Measurements from ENCODE around the gene TRIB2.

TRIB2 gene

DNA sequence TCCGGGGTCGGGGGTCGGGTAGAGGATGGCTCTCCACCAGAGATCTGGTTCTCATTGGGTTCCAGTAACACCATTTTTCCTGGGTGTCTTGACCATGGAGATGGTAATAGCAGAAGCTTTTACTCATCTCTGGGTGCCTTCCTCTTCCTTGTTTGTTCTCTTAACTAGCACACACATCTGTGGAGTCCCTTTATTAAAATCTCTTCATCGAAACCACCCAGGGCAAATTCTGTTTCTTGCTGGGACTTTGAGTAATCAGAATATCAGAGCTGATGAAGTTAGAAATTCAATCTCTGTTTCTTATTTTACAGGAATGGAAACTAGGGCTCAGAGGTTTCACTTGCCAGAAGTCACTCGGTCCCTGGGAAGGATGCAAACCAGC, 15.0 kb upstream of the TRIB2 start:
- peaks cover 26% of the 10 kb centered on the region for H3K4me1 ChIP-seq (ENCODE audit: insufficient read depth, low read length)
- no peaks in the 10 kb centered on the region for H3K9me3 ChIP-seq (ENCODE audit: low read length)
- H3K27ac ChIP-seq (ENCODE audit: low read depth, low read length), result no peak overlapping the region
- no peaks in the 10 kb centered on the region for H3K36me3 ChIP-seq (ENCODE audit: insufficient read depth, low read length)
- H3K27me3 ChIP-seq (ENCODE audit: control insufficient read depth in 1 of 2, insufficient read depth in 2 of 2, low read length in 2 of 2), result no peaks in the 10 kb centered on the region
- H3K4me3 ChIP-seq (ENCODE audit: low read depth in 1 of 2, low read length in 2 of 2), result no peak overlapping the region
- no peak overlapping the region for H3K9ac ChIP-seq (ENCODE audit: low read length)

DNA sequence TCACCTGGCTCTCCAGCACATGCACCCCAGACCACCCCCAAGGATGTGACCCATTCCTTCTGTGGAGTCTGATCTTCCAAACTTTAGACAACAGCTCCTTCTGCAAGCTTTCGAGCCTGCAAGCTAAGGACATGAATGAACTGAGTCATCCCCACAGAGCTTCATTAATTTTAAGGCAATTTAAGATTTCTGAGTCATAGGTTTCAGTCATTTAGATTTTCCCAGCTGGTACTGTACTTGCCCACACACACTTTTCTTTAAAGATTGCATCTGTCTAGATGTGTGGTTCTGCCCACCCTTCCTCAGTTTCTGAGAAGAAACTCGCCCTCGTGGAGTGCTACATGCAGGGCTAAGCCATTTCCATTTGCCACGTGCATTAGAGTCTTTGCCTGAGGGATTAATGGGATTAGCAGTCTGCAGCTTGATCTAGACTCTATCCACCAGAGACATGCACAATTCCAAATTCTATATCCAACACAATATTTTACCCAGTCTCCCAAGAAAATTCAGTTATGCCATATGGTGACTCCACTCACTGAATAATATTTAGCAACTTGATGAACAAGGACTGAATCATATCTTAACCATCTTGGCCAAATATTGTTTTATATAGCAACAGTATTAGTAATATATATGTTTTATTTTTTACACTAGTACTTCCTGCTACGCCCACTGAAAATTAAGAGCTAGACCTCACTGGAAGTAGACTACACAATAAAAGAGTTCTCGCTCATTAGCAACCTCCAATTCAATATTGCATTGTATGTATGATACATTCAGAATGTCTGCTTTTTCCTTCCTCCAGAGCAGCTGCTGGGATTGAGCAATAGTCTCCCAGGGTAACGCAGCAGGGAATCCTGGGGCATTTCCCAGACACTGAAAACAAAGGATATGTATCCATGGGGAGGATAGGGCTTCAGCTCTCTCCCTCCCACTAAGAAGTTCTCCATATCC, 14.3 kb upstream of the TRIB2 start:
- H3K36me3 ChIP-seq (ENCODE audit: insufficient read depth, low read length), result no peaks in the 10 kb centered on the region
- H3K4me1 ChIP-seq (ENCODE audit: insufficient read depth, low read length), result peaks cover 26% of the 10 kb centered on the region
- no peak overlapping the region for H3K27ac ChIP-seq (ENCODE audit: low read depth, low read length)
- no peaks in the 10 kb centered on the region for H3K9me3 ChIP-seq (ENCODE audit: low read length)
- H3K27me3 ChIP-seq (ENCODE audit: control insufficient read depth in 1 of 2, insufficient read depth in 2 of 2, low read length in 2 of 2), result no peaks in the 10 kb centered on the region
- H3K4me3 ChIP-seq (ENCODE audit: low read depth in 1 of 2, low read length in 2 of 2), result no peak overlapping the region
- no peak overlapping the region for H3K9ac ChIP-seq (ENCODE audit: low read length)

DNA sequence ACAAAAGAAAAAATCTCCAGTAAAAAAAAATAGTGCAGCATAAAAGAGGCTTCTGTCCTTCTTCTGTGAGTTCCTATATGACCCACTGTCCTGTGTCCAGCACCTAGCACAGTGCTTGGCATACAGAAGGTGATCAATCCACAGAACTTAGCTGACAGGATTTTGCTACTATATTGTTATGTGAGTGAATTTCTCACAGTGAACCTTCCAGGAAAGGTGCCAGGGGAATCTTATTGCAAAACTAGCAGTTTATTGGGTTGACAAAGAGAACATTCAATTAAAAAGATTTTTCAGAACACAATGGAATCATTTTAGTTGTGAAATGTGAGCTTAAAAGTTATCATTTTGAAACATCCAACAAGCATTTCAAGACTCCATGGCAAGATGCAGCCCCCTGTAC, 12.4 kb upstream of the TRIB2 start:
- Histone ChIP-seq H3K4me1 (ENCODE audit: insufficient read depth, low read length) (peaks cover 26% of the 10 kb centered on the region), H3K4me3 (ENCODE audit: low read depth in 1 of 2, low read length in 2 of 2) (no peak overlapping the region), H3K27ac (ENCODE audit: low read depth, low read length) (no peak overlapping the region), H3K9ac (ENCODE audit: low read length) (no peak overlapping the region), H3K9me3 (ENCODE audit: low read length) (no peaks in the 10 kb centered on the region), H3K27me3 (ENCODE audit: control insufficient read depth in 1 of 2, insufficient read depth in 2 of 2, low read length in 2 of 2) (no peaks in the 10 kb centered on the region), H3K36me3 (ENCODE audit: insufficient read depth, low read length) (no peaks in the 10 kb centered on the region)

DNA sequence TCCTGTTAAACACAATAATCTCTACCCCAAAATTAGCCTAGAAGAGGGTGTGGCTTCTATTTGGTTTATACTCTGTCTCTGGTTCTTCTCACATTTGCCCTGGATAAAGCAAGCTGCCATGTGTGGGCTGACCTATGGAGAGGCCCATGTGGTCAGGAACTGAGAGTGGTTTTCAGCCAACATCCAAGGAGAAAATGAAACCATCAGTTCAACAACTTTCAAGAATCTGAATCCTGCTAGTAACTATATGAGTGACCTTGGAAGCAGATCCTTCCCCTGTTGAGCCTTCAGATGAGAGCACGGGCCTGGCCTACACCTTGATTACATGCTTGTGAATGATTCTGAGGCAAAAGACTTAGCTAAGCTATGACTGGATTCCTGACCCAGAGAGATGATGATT, 11.5 kb upstream of the TRIB2 start:
- Histone ChIP-seq H3K4me1 (ENCODE audit: insufficient read depth, low read length) (peaks cover 26% of the 10 kb centered on the region), H3K36me3 (ENCODE audit: insufficient read depth, low read length) (no peaks in the 10 kb centered on the region), H3K27ac (ENCODE audit: low read depth, low read length) (no peak overlapping the region), H3K4me3 (ENCODE audit: low read depth in 1 of 2, low read length in 2 of 2) (no peak overlapping the region), H3K27me3 (ENCODE audit: control insufficient read depth in 1 of 2, insufficient read depth in 2 of 2, low read length in 2 of 2) (no peaks in the 10 kb centered on the region), H3K9ac (ENCODE audit: low read length) (no peak overlapping the region), H3K9me3 (ENCODE audit: low read length) (no peaks in the 10 kb centered on the region)

DNA sequence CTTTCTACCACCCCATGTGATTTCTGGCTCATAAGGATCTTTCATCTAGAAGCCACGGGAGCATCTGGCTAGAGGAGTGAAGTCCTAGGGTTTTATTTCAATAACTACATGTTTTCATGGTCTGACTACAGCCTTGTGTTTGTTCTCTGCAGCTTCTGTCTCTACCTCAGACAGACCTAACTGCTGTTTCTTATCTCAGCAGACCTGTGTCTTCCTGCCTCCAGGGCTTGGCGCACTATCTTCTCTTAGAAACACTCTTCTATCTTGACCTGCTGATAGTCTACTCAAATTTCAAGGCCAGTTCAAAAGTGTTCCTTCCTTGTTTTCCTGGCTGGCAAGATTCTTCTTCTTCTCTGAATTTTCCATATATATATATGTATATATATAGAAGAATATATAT, 11.0 kb upstream of the TRIB2 start:
- Histone ChIP-seq H3K27ac (ENCODE audit: low read depth, low read length) (no peak overlapping the region), H3K36me3 (ENCODE audit: insufficient read depth, low read length) (no peaks in the 10 kb centered on the region), H3K9me3 (ENCODE audit: low read length) (no peaks in the 10 kb centered on the region), H3K4me3 (ENCODE audit: low read depth in 1 of 2, low read length in 2 of 2) (no peak overlapping the region), H3K9ac (ENCODE audit: low read length) (no peak overlapping the region), H3K27me3 (ENCODE audit: control insufficient read depth in 1 of 2, insufficient read depth in 2 of 2, low read length in 2 of 2) (no peaks in the 10 kb centered on the region), H3K4me1 (ENCODE audit: insufficient read depth, low read length) (peaks cover 26% of the 10 kb centered on the region)

DNA sequence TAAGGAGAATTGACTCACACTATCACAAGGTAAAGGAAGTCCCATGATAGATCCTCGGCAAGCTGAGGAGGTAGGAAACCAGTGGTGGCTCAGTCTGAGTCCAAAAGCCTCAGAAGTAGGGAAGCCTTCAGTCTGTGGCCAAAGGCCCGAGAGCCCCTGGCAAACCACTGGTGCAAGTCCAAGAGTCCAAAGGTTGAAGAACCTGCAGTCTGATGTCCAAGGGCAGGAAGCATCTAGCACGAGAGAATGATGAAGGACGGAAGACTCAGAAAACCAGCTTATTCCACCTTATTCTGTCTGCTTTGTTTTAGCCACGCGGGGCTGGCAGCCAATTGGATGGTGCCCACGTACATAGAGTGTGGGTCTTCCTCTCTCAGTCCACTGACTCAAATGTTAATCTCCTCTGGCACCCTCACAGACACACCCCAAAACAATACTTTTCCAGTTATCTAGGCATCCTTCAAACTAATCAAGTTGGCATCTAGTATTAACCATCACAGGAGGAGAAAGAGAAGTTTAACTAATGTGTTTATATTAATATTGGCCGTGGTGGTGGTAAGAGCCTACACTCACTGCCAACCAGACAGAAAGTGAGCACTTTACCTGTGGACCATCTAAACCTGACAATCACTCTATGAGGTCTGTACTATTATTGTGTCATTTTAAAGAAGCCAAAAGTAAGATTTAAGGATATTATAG, 8.1 kb upstream of the TRIB2 start:
- Histone ChIP-seq H3K27ac (ENCODE audit: low read depth, low read length) (no peak overlapping the region), H3K4me1 (ENCODE audit: insufficient read depth, low read length) (peaks cover 13% of the 10 kb centered on the region), H3K27me3 (ENCODE audit: control insufficient read depth in 1 of 2, insufficient read depth in 2 of 2, low read length in 2 of 2) (no peaks in the 10 kb centered on the region), H3K9ac (ENCODE audit: low read length) (no peak overlapping the region), H3K36me3 (ENCODE audit: insufficient read depth, low read length) (no peaks in the 10 kb centered on the region), H3K4me3 (ENCODE audit: low read depth in 1 of 2, low read length in 2 of 2) (no peak overlapping the region), H3K9me3 (ENCODE audit: low read length) (no peaks in the 10 kb centered on the region)

DNA sequence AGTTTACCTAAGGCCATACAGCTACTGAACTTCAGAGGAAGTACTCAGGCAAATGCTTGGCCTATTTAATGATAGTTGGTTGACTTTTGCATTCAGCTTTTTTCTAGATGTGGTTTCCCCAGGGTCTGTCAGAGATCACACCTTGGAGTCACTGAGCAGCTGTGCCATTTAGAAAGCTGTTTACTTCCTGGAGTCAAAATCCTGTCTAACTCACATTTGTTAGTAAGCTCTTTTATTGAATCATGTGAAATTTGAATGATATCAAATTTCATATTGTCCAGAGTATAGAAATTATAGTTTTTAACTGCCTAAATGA, 7.6 kb upstream of the TRIB2 start:
- Histone ChIP-seq H3K4me3 (ENCODE audit: low read depth in 1 of 2, low read length in 2 of 2) (no peak overlapping the region), H3K27ac (ENCODE audit: low read depth, low read length) (no peak overlapping the region), H3K36me3 (ENCODE audit: insufficient read depth, low read length) (no peaks in the 10 kb centered on the region), H3K4me1 (ENCODE audit: insufficient read depth, low read length) (peaks cover 10% of the 10 kb centered on the region), H3K9me3 (ENCODE audit: low read length) (no peaks in the 10 kb centered on the region), H3K9ac (ENCODE audit: low read length) (no peak overlapping the region), H3K27me3 (ENCODE audit: control insufficient read depth in 1 of 2, insufficient read depth in 2 of 2, low read length in 2 of 2) (no peaks in the 10 kb centered on the region)

DNA sequence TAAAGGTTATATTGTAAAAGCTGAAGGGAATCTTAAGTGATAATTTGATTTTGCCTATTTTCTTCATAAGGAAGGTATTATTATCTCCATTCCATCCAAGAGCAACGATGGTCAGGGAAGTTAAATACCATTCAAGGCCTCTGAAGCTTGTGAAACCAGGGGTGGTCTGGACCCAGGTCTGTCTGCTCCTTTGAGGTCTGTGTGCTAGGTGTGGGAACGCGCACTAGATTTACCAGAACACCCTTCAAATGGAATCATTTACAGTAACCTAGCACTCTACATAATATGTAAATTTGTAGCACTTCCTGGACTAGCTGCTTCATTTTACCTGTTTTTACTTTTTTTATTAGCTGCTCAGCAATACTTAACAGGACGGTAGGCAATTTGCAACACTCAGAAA, 6.4 kb upstream of the TRIB2 start:
- H3K4me1 ChIP-seq (ENCODE audit: insufficient read depth, low read length), result peaks cover 11% of the 10 kb centered on the region
- H3K4me3 ChIP-seq (ENCODE audit: low read depth in 1 of 2, low read length in 2 of 2), result no peak overlapping the region
- no peak overlapping the region for H3K27ac ChIP-seq (ENCODE audit: low read depth, low read length)
- no peaks in the 10 kb centered on the region for H3K9me3 ChIP-seq (ENCODE audit: low read length)
- no peak overlapping the region for H3K9ac ChIP-seq (ENCODE audit: low read length)
- H3K36me3 ChIP-seq (ENCODE audit: insufficient read depth, low read length), result no peaks in the 10 kb centered on the region
- no peaks in the 10 kb centered on the region for H3K27me3 ChIP-seq (ENCODE audit: control insufficient read depth in 1 of 2, insufficient read depth in 2 of 2, low read length in 2 of 2)

DNA sequence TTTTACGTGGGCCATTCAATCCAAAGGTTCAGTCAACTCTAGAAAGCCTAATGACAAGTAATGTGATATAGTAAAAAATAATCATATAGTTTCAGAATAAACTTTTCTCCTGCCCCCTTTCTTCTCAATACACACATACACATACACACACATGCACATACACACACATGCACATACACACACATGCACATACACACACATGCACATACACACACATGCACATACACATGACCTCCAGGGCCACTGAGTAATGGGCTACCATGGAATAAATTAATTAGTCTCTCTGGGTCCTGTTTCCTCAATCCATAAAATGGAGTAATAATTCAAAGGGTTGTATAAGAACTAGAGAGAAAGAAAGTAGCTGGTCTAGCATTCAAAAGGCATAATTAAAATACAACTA, 5.4 kb upstream of the TRIB2 start:
- Histone ChIP-seq H3K4me3 (ENCODE audit: low read depth in 1 of 2, low read length in 2 of 2) (no peak overlapping the region), H3K4me1 (ENCODE audit: insufficient read depth, low read length) (peaks cover 18% of the 10 kb centered on the region), H3K27ac (ENCODE audit: low read depth, low read length) (no peak overlapping the region), H3K9me3 (ENCODE audit: low read length) (no peaks in the 10 kb centered on the region), H3K9ac (ENCODE audit: low read length) (no peak overlapping the region), H3K27me3 (ENCODE audit: control insufficient read depth in 1 of 2, insufficient read depth in 2 of 2, low read length in 2 of 2) (no peaks in the 10 kb centered on the region), H3K36me3 (ENCODE audit: insufficient read depth, low read length) (no peaks in the 10 kb centered on the region)

DNA sequence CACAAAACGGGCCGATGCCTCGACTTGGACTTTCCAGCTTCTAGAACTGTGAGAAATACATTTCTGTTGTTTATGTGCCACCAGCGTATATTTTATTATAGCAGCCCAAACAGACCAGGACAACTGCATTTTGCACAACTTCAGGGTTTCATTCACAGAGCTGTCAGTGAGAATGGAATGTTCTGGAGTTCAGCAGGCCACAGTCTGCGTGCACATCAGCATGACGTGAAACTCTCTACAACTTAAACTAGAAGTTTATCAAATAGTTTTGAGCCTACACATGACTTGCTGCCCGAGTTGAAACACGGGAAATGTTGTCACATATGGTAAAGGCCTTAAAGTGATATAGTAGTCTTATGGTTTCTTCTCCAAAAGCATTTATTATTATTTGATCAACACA, 3.9 kb upstream of the TRIB2 start:
- H3K36me3 ChIP-seq (ENCODE audit: insufficient read depth, low read length), result no peaks in the 10 kb centered on the region
- H3K27me3 ChIP-seq (ENCODE audit: control insufficient read depth in 1 of 2, insufficient read depth in 2 of 2, low read length in 2 of 2), result no peaks in the 10 kb centered on the region
- H3K9ac ChIP-seq (ENCODE audit: low read length), result no peak overlapping the region
- no peaks in the 10 kb centered on the region for H3K9me3 ChIP-seq (ENCODE audit: low read length)
- H3K27ac ChIP-seq (ENCODE audit: low read depth, low read length), result no peak overlapping the region
- no peak overlapping the region for H3K4me3 ChIP-seq (ENCODE audit: low read depth in 1 of 2, low read length in 2 of 2)
- H3K4me1 ChIP-seq (ENCODE audit: insufficient read depth, low read length), result peaks cover 18% of the 10 kb centered on the region

DNA sequence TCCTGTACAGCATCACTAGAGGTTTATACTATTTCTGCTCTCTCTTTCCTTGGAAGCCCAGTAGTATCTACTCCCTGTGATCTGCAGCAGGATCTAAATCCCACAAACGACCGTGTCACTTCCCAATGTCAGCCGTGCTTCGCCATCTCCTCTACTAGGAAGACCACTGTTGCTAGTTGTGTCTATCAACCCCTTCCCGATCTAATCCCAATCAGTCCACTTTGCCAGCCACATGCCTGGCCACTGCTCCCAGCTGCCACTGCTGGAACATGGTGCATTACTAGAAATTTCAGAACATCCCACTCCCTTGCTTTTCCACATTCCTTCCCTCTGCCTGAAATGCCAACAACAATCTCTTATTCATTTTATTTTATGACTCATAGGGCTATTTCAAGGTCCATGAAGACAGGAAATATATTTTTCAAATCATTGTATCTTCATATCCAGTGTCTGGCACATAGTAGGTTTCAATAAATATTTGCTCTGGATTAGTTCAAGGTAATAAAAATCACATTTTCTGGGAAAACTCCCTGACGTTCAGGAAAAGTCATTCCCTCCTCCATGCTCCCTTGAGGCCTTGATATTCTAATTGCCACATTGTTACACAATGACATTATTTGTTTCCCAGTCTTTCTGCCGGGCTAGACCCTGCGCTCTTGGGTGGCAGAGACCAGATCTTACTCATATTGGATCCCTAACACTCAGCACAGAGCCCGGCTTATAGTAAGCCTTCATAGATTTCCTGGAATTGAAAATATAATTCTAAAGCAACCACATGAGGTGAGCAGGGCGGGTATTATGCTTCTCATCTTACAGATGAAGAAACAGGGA, 2.1 kb upstream of the TRIB2 start:
- no peak overlapping the region for H3K4me3 ChIP-seq (ENCODE audit: low read depth in 1 of 2, low read length in 2 of 2)
- H3K4me1 ChIP-seq (ENCODE audit: insufficient read depth, low read length), result peaks cover 18% of the 10 kb centered on the region
- no peaks in the 10 kb centered on the region for H3K36me3 ChIP-seq (ENCODE audit: insufficient read depth, low read length)
- H3K9ac ChIP-seq (ENCODE audit: low read length), result no peak overlapping the region
- H3K27me3 ChIP-seq (ENCODE audit: control insufficient read depth in 1 of 2, insufficient read depth in 2 of 2, low read length in 2 of 2), result no peaks in the 10 kb centered on the region
- no peaks in the 10 kb centered on the region for H3K9me3 ChIP-seq (ENCODE audit: low read length)
- H3K27ac ChIP-seq (ENCODE audit: low read depth, low read length), result peak overlapping the region; percentile 95

All from muscle layer of colon (tissue), 2 donors.